Stimulated activated naive CD4-positive, alpha-beta T cell treated with Interleukin-2 at 50 U/mL for 16 hours (primary cell): ENCODE measurements around the gene DUSP16.
"Not testable (repeated sequence)": the region's sequence is repeated elsewhere in the genome, so short reads cannot be mapped to it uniquely, and the experiment has no call there.

Source experiments
- DNase-seq: peaks from one replicate; lab custom pipeline; 2025; lab: John Stamatoyannopoulos, UW

Gene DUSP16, protein sequence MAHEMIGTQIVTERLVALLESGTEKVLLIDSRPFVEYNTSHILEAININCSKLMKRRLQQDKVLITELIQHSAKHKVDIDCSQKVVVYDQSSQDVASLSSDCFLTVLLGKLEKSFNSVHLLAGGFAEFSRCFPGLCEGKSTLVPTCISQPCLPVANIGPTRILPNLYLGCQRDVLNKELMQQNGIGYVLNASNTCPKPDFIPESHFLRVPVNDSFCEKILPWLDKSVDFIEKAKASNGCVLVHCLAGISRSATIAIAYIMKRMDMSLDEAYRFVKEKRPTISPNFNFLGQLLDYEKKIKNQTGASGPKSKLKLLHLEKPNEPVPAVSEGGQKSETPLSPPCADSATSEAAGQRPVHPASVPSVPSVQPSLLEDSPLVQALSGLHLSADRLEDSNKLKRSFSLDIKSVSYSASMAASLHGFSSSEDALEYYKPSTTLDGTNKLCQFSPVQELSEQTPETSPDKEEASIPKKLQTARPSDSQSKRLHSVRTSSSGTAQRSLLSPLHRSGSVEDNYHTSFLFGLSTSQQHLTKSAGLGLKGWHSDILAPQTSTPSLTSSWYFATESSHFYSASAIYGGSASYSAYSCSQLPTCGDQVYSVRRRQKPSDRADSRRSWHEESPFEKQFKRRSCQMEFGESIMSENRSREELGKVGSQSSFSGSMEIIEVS

DNA sequence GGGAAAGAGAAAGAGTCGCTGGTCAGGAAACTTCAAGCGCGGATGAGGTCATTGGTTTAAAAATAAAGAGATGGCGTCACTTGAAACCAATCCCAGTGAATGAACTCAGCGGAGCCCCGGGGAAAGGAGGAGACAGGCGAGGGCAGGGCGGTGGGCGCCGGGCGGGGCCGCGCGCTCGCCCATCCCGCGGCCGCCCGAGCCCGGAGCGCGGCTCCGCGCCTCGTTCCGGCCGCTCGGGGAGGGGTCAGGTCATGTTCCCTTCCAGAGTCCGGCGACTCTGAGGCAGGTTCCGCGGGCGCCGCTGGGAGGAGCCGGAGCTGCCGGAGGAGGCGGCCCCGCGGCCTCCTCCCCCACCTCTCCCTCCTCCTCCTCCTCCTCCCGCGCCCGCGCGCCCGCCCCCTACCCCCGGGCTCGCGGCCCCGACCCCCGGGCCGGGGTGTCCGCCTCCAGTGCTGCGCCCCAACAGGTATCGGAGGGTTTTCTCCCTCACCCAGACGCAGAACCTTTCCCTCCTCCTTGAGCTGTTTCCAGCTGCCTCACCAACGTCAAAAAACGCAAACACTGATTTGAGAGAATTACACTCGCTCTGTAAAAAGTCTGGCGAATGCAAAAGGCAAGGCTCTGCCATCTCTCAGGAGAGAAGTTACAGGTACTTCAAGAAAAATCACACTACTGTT, at the start of gene DUSP16:
TSS of gene DUSP16 (minus strand) at position 279 of the 677 bp plus-strand sequence. CDS start 41,765 bp downstream, outside the sequence.
- DNase-seq = peak; percentile 71

DNA sequence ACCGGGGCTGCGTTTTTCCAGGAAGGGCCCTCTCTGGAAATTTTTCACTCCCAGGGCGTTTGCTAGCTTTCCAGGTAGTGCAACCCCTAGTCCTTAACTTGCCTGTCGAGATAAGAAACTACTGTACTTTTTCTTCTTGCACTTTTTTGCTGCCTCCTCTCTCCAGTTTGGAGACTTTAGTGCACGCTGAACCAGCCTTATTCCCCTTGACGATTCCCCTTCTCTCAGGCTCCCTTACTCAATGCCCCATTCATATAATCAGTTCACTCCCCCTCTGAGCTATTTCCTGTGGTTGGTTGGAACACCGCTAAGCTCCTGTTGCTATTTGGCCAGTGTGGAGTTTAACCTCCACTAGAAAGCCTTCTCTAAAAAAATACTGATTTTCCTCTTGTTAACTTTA, 49.7 kb upstream of the DUSP16 start:
- DNase-seq = no peak

DNA sequence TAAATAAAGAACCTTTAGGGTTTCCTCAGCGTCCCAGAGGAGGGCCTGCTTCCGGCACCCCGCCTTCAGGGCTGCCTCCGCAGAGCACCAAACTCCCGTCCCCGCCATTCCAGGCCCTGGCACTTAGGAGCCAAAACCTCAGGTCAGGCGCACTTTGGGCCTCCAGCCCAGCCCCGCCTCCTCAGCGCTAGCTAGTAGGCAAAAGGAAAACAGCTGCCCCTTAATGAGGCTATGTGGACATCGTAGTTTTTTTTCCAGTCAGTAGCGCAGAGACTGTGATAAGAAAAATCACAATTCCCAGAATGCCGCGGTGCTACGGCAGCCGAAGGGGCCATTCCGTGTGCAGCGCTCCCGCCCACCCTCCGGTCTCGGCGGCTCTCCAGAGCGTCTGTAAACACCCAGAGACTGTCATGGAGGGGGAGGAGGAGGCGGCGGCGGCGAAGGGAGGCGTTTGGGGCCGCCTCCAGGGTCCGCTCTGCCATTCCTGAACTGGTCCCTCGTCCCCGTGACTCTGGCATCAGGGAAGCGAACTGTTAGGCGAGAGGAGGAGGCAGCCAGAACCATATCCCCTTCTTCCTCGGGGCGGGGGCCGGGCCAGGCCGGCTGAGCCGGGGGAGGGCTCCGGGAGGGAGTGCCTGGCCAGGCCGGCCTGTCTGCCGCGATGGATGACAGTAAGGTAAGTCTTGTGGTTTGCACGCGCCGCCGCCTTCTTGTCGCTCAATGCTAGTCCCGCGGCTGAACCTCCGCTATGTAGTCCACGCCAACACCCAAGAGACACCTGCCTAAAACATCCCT, 49.0 kb upstream of the DUSP16 start, which contains the start of gene CREBL2:
TSS of gene CREBL2 (plus strand) at position 365 of the 795 bp plus-strand sequence. CDS start at position 662, 297 bp downstream.
- DNase-seq = peak; percentile 85

DNA sequence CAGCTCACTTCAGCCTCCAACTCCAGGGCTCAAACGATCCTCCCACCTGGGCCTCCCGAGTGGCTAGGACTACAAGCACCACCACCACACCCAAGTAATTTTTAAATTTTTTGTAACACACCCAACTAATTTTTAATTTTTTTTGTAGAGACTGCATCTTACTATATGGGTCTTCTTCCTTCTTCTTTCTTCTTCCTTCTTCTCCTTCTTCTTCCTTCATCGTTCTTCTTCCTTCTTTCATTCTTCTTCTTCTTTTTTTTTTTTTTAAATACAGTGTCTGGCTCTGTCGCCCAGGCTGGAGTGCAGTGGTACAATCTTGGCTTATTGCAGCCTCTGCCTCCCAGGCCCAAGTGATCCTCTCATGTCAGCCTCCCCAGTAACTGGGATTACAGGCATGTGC, 48.0 kb upstream of the DUSP16 start:
- no peak for DNase-seq

DNA sequence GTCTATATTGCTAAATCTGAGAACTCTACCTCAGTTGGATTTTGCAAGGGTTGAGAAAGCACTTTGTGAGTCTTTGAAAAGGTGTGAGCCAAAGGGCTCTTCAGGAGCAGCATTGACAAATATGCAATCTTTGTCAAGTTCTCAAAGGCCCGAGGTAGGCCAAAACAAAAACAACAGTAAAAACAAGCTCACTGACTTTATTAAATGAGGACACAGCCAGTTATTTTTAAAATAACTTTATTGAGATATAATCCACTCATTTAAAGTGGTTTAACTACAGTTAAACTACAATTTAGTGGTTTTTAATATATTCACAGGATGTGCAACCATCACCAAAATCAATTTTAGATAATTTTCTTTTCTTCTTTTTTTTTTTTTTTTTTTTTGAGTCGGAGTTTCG, 47.0 kb upstream of the DUSP16 start:
- no peak for DNase-seq

DNA sequence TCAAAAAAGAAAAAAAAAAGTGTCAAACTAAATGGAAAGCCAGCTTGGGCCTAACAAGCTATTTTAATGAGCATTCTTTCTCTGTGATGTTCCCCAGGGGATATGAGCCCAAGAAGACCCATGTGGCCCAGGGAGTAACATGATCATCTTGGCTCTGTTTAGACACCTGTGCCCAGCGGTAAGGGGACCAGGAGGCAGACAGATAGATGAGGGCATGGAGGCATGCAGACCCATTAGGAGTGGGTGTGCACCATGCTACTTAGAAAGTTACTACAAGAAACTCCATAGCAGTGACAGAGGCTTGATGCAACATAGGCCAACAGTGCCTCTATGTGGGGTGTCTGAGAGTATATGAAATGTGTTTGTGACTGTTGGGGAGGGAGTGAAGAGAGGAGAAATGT, 45.9 kb upstream of the DUSP16 start:
- no peak for DNase-seq

DNA sequence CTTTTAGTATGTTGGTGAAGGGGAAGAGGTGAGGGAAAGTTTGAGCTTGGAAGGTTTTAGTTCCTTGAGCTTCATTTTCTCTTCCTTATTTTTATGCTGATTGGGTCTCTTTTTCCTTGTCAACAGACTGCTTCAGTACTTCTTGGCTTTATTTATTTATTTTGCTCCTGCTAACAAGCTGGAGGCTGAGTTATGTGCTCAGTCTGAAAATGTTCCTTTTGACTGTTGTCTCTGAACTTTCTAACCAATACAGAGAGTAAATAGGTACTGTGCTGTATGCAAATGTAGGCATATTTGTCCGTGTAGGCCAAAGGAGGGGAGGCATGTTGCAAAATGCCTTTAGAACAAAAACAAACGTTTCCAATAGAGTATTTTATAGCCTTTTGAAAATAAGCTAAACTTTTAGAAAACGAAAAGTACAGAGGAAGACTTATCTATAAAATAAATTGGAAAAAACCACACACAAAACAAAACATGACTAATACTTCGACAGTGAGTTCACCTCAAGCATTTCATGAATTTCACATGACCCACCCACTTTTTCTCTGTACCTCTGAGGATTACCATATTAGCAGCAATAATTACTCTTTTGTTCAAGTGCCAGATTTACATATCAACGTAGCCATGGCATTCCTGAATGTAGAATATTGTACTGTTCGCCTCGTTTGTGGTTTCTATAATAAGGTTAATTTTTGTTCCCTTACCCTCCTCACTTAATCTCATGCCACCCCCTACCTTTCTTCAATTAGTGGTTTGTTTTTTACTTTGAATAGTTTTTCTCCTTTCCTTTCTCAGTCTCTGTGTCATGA, 44.3 kb upstream of the DUSP16 start:
- DNase-seq = no peak

DNA sequence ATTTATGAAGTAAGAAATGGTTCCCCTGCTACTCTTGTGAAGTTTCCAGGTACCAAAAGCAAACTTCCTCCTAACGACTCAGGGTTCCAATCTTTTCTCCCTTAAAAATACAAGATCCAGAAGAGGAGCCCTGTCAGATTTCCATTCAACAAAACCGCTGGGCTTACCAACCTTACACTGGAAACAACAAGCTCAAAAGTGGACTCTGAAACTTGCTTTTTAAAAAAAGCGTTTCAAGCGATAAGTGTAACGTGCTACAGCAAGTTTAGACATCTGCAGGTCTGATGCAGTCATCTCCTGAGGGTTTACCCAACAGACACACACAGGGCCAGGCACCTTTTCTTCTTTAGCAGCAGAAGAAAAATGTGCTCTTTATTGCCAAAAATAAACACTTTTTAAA, 42.1 kb upstream of the DUSP16 start:
- DNase-seq = no peak

DNA sequence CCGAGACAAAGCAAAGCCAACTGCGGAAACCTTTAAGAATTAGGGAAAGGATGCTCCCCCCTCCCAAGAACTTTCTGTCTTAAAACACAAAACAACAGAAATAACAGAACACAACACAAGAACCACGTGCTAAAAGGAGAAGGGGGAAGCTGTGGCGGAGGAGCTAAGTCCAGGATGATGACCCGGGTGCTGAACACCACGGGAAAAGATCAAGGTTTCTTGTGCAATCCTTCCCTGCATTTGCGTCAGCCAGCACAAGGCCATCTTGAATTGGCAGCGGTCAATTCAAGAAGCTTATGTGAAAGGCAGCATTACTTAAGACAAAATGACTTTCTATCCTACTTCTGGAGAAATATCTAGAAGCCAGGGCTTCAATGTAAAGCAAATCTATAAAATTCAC, 38.0 kb upstream of the DUSP16 start:
- DNase-seq = no peak

DNA sequence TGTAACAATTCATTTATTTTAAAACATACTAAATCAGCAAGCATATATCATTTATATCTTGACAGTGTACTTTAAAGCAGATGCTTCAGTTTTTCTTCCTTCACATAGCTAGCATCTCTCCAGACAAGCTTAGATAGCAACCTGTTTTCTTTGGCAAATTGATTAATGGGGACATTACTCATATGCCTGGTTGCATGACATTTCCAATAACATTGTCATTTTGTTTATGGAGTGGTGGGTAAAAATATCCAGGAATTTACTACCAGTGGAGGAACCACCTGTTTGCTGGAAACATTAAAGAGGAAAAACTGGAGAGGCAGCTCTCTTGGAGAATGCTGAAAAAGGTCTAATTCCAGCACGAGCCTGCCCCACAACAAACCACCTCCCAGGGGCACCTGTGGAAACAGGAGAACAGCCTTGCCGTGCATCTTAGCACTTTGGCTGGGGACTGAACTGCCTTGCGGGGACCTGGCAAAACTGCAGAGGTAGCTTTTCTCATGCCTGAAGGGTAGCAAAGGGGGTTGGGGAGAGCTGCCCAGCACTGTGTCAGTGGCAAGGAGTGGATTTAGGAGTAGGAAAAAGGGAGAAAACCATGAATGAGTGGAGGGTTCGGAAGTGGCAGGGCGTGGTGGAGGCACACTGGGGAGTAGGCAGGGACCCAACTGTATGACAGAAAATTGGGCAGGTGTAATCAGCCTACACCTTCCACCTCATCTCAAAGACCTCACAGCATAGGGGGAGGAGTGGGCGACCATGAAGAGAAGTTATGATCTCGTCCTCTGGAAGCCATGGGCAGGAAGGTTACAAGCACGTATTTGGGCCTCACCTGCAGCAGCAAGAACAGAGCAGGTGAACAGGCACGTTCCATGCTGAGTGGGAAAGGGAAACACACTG, 37.3 kb upstream of the DUSP16 start:
- DNase-seq = no peak

DNA sequence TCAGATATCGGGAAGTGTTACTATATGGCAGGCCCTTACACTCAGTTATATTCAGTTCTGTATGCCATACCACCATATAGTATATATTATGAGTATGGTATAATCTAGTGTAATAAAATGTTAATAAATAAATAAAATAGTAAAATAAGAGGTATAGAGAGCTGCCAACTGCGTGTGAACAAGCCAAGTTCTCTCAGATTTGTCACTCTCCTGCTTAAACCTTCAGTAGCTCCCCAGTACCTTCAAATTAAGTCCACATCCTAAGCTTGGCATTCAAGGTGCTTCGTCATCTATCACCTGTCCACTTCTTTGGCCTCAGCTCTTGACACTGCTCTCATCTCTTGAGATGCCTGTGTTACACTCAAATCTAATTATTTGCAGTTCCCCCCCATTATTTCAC, 36.2 kb upstream of the DUSP16 start:
- no peak for DNase-seq

DNA sequence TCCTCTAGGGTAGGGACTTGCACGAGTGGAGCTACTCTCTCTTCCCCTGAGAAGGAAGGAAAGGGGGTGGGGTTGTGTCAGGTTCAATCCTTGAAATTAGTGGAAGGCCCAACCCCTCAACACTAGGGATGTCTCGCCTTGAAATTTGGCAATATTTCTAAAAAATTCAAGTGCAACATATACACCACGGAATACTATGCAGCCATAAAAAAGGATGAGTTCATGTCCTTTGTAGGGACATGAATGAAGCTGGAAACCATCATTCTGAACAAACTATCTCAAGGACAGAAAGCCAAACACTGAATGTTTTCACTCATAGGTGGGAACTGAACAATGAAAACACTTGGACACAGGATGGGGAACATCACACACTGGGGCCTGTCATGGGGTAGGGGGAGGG, 33.9 kb upstream of the DUSP16 start:
- DNase-seq = not testable (repeated sequence)

DNA sequence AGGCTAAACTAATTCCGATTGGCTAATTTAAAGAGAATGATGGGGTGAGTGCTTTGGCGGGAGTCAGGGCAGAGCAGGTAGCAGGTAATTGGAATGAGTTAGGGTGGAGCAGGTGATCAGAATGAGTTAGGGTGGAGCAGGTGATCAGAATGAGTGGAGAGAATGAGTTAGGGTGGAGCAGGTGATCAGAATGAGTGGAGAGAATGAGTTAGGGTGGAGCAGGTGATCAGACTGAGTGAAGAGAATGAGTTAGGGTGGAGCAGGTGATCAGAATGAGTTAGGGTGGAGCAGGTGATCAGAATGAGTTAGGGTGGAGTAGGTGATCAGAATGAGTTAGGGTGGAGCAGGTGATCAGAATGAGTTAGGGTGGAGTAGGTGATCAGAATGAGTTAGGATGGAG, 33.3 kb upstream of the DUSP16 start:
- not testable (repeated sequence) for DNase-seq

DNA sequence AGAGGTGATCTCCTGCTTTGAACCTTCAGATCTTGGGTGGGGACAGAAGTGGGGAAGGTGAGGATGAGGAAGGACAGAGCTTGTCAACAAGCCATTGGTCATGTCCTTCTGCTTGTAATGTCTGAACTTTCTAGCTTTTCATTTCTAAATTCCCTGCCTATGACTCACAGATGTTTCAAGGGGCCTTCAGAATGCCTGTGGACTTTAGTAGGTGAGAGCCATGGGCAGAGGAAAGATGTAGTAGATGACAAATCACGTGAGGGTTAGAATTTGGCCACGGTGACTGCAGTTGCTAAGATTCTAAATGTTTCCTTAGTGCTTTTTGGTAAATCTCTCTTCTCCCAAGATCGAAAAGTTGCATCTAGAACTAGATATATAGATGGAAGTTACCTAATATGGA, 30.3 kb upstream of the DUSP16 start:
- no peak for DNase-seq

DNA sequence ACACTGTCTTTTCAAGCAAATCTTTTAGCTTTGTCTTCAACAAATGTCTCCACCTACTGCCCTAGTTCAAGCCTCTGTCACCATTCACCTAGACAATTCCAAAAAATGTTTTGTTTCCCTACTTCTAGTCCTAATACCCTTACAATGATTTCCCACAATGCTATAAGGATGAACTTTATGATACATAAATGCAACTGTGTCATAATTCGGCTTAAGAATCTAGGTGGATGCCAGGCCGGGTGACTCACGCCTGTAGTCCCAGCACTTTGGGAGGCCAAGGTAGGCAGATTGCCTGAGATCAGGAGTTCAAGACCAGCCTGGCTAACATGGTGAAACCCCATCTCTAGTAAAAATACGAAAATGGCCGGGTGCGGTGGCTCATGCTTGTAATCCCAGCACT, 28.3 kb upstream of the DUSP16 start:
- DNase-seq = no peak

DNA sequence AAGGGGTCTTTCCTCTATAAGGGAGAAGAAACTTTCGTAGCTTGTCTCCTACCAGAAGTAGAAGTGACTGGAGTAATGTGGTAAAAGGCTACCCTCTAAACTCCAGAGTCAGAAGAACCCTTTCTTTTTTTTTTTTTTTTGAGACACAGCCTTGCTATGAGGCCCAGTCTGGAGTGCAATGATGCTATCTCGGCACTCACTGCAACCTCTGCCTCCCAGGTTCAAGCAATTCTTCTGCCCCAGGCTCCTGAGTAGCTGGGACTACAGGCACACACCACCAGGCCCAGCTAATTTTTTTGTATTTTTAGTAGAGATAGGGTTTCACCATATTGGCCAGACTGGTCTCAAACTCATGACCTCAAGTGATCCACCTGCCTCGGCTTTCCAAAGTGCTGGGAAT, 25.8 kb upstream of the DUSP16 start:
- DNase-seq = not testable (repeated sequence)

DNA sequence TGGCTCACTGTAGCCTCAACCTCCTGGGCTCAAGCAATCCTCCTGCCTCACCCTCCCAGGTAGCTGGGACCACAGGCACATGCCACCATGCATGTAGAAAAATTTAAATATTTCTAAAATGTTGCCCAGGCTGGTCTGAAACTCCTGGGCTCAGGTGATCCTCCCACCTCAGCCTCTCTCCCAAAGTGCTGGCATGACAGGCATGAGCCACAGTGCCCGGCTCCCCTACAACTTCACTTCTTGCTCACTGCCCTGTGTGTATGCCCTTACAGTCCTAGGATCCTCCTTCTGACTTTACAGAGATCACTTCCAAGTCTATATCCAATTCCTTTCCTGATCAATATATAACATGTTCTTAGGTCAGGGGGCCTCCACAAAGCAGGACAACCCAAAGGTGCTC, 25.2 kb upstream of the DUSP16 start:
- DNase-seq = no peak

DNA sequence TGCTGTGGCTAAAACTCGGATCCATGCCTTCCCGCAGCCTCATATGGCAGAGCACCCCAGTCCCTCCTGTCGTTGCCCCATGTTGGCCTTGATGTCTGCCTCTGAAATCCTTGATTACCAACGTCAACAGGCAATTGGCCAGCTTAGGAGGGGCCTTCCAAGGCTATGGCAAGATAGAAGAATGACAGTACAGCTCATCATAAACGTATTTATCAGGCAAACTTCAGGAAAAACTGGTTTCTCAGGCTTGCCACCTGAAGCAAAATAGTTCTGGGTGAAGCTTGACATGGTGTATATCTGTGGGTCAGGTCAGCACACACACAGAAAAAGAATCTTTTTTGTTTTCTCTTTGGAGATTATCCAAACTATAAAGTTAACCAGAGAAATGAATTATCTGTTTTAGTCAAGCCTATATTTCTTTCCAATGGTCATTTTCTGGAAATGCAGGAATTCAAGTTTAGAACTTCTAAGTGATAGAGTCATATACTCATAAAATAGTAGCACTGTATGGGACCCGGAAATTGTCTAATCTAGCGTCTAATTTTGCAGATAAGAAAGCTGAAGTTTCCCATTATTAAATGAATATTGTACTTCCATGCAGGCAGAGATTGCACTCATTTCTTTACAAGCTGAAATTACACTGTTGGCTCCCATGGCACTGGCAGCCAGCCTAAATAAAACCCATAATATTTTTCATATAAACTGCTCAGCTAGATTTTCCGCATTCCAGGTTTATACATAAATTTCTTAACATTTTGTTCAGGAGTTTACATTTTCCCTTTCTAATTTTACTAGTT, 24.4 kb upstream of the DUSP16 start:
- no peak for DNase-seq

DNA sequence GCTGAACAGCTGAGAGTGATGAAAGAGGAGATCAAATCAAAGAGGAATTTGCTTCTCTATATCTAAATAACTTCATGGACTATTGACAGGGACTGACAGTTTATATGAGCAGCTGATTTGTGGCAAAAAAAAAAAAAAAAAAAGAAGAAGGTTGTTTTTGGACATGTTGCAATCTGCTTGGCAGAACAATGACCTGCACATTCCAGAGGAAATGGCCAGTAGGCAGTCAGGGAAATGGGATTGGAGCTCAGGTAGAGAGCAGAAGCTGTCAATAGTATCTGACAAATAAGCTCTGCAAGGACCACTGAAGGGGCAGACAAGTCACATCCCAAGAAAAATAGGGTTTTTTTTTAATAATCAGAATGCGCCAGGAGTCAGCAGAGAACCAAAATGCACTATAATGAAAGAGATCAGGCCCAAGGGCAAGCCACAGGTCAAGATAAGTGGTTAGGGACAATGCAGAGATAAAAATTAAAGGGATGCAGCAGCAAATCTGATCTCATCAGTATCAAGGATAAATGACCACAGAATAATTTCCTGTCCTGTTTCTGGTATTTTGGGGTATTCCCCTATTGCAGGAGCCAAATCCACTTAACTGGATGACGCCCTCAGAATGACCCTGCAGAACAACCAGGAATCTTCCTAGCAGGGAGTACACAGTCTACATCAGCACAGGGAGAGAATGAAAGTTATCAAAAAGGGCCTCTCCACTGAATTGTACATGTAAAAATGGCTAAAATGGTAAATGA, 22.6 kb upstream of the DUSP16 start:
- no peak for DNase-seq
